CD14-positive monocyte (primary cell): ENCODE measurements around the gene GABRG3. TPM values are rescaled to one million over a fixed set of nuclear protein-coding genes. Genes with fewer than 3 reads are reported as not detected.

Experiments
- DNase-seq, 3 donors: peaks; one replicate each; pipeline ENCODE4 v3.0.0-alpha.2; 2011 to 2022
- H2AFZ ChIP-seq: 2 replicates; pipeline ENCODE4 v1.6.0; 2012; ENCODE audit warnings: mild to moderate bottlenecking, low read depth, low read length, inconsistent platforms; ENCODE audit not compliant: insufficient read depth, poor library complexity, severe bottlenecking
- H3K27ac ChIP-seq, 2 donors: 1 replicate in 1 of 2; 2 replicates in 1 of 2; pipeline ENCODE4 v1.5.1; 2012 to 2013; ENCODE audit warnings: low read length in 2 of 2, control low read depth in 1 of 2, inconsistent platforms in 1 of 2, low read depth in 1 of 2, mild to moderate bottlenecking in 1 of 2
- H3K27me3 ChIP-seq, 2 donors: one replicate each; pipeline versions ENCODE4 v1.6.0 to v1.6.1; 2011 to 2013; ENCODE audit warnings: low read length in 2 of 2; ENCODE audit not compliant: control insufficient read depth in 2 of 2, insufficient read depth in 2 of 2
- H3K36me3 ChIP-seq, 2 donors: replicated peaks in 1 of 2; 1 replicate in 1 of 2; 2 replicates in 1 of 2; pipeline versions ENCODE4 v1.5.1 to v1.6.1; 2012 to 2013; ENCODE audit warnings: low read length in 2 of 2, control low read depth in 1 of 2, inconsistent platforms in 1 of 2, mild to moderate bottlenecking in 1 of 2; ENCODE audit not compliant: insufficient read depth in 2 of 2, control insufficient read depth in 1 of 2
- H3K4me1 ChIP-seq, 2 donors: 1 replicate in 1 of 2; 2 replicates in 1 of 2; pipeline versions ENCODE4 v1.5.1 to v1.6.1; 2012 to 2013; ENCODE audit warnings: low read length in 2 of 2, control low read depth in 1 of 2, inconsistent platforms in 1 of 2, mild to moderate bottlenecking in 1 of 2, moderate library complexity in 1 of 2; ENCODE audit not compliant: insufficient read depth in 2 of 2, control insufficient read depth in 1 of 2
- H3K4me2 ChIP-seq: replicated peaks from 2 replicates; pipeline ENCODE3; 2012; ENCODE audit warnings: low read length, moderate library complexity, mild to moderate bottlenecking; ENCODE audit not compliant: poor library complexity, severe bottlenecking; ENCODE audit errors: extremely low read depth
- H3K4me3 ChIP-seq, 3 experiments: fragments of 200-600 bp in 1 of 3; sonication (generic) in 1 of 3; replicated peaks in 1 of 3; 1 replicate in 2 of 3; 2 replicates in 1 of 3; pipeline ENCODE4 v1.5.1; 2011 to 2013; ENCODE audit warnings: low read length in 3 of 3, mild to moderate bottlenecking in 3 of 3, control low read depth in 2 of 3, low read depth in 2 of 3, inconsistent platforms in 1 of 3, moderate library complexity in 1 of 3
- H3K79me2 ChIP-seq: 2 replicates; pipeline ENCODE4 v1.6.0; 2012; ENCODE audit warnings: mild to moderate bottlenecking, control low read depth, inconsistent platforms, low read length, moderate library complexity; ENCODE audit not compliant: insufficient read depth
- H3K9ac ChIP-seq: 2 replicates; pipeline ENCODE4 v1.6.0; 2017; ENCODE audit warnings: low read length, mild to moderate bottlenecking; ENCODE audit not compliant: insufficient read depth, poor library complexity, severe bottlenecking
- H3K9me3 ChIP-seq, 2 donors: replicated peaks in 1 of 2; 1 replicate in 1 of 2; 2 replicates in 1 of 2; pipeline versions ENCODE4 v1.5.1 to v1.6.1; 2012 to 2013; ENCODE audit warnings: low read length in 2 of 2, control low read depth in 1 of 2; ENCODE audit not compliant: control insufficient read depth in 1 of 2, insufficient read depth in 1 of 2
- H4K20me1 ChIP-seq: 2 replicates; pipeline ENCODE4 v1.6.0; 2012; ENCODE audit warnings: mild to moderate bottlenecking, low read length, control low read depth, moderate library complexity; ENCODE audit not compliant: insufficient read depth
- H3K27ac Mint-ChIP-seq, 7 donors: one replicate each; pipeline ENCODE4 v1.8.0; 2020; ENCODE audit warnings: mild to moderate bottlenecking in 7 of 7, mixed read lengths in 7 of 7, moderate library complexity in 6 of 7, inconsistent platforms in 2 of 7
- H3K27me3 Mint-ChIP-seq, 3 donors: one replicate each; pipeline ENCODE4 v1.8.0; 2021 to 2022; ENCODE audit warnings: low read depth in 3 of 3, mild to moderate bottlenecking in 3 of 3, mixed read lengths in 3 of 3, moderate library complexity in 3 of 3, inconsistent platforms in 1 of 3
- H3K36me3 Mint-ChIP-seq, 2 donors: one replicate each; pipeline ENCODE4 v1.8.0; 2020; ENCODE audit warnings: mixed read lengths in 2 of 2, inconsistent platforms in 1 of 2, mild to moderate bottlenecking in 1 of 2
- H3K4me1 Mint-ChIP-seq: one replicate; pipeline ENCODE4 v1.8.0; 2020; ENCODE audit warnings: mild to moderate bottlenecking, mixed read lengths
- H3K4me3 Mint-ChIP-seq, 2 donors: one replicate each; pipeline ENCODE4 v1.8.0; 2020; ENCODE audit warnings: mild to moderate bottlenecking in 2 of 2, mixed read lengths in 2 of 2, moderate library complexity in 1 of 2
- H3K9me3 Mint-ChIP-seq, 7 donors: one replicate each; pipeline ENCODE4 v1.8.0; 2020 to 2022; ENCODE audit warnings: mixed read lengths in 7 of 7, mild to moderate bottlenecking in 6 of 7, moderate library complexity in 6 of 7, inconsistent platforms in 2 of 7
- WGBS: methylation state at CpG from one replicate; pipeline ENCODE4 v1.1.5; 2013; ENCODE audit warnings: missing lambda C conversion rate; ENCODE audit not compliant: insufficient coverage; 5-methylcytosine and 5-hydroxymethylcytosine counted together
- intact Hi-C, 2 donors: fragments of 100-400 bp; cut with micrococcal nuclease; formaldehyde crosslinking; loops; one replicate each; pipeline versions ENCODE4 v1.15.0 to v1.15.1; 2023
- polyA plus RNA-seq, 3 donors: library from polyadenylated mRNA; depleted of rRNA in 1 of 3; unstranded in 2 of 3; stranded (reverse) in 1 of 3; fragments of 300-500 nt in 2 of 3; fragments of >200 nt in 1 of 3; fragmentation: Illumina TruSeq in 2 of 3; gene quantifications; 1 replicate in 2 of 3; 2 replicates in 1 of 3; pipeline ENCODE4 v1.2.3, GENCODE V29; 2012 to 2021
- TF ChIP-seq, protein P1 (sequence below): fragments of 200-600 bp; IDR thresholded peaks from one replicate; pipeline ENCODE4 v1.8.0; 2022; ENCODE audit warnings: antibody characterized with exemption, mild to moderate bottlenecking

The GABRG3 gene
- polyA plus RNA-seq, 3 donors: not detected

- Mint-ChIP-seq H3K27ac (no peak overlapping the region), H3K4me1 (no peaks in the 10 kb centered on the region), H3K27me3 (peaks cover 0 to 1% (median 0%) of the 10 kb centered on the region in 3 donors), H3K4me3 (no peak overlapping the region), H3K9me3 (peaks cover 3 to 40% (median 23%) of the 10 kb centered on the region in 7 donors), H3K36me3 (no peaks in the 10 kb centered on the region)
- Histone ChIP-seq H4K20me1 (no peaks in the 10 kb centered on the region), H3K4me3 (no peak overlapping the region), H3K4me1 (no peaks in the 10 kb centered on the region), H3K27me3 (no peaks in the 10 kb centered on the region), H2AFZ (no peak overlapping the region), H3K9ac (no peak overlapping the region), H3K4me2 (no peak overlapping the region), H3K27ac (no peak overlapping the region), H3K9me3 (peaks cover 37 to 53% of the 10 kb centered on the region in 2 donors), H3K36me3 (no peaks in the 10 kb centered on the region), H3K79me2 (no peaks in the 10 kb centered on the region)
- no peak for DNase-seq
- TF ChIP-seq, protein P1, sequence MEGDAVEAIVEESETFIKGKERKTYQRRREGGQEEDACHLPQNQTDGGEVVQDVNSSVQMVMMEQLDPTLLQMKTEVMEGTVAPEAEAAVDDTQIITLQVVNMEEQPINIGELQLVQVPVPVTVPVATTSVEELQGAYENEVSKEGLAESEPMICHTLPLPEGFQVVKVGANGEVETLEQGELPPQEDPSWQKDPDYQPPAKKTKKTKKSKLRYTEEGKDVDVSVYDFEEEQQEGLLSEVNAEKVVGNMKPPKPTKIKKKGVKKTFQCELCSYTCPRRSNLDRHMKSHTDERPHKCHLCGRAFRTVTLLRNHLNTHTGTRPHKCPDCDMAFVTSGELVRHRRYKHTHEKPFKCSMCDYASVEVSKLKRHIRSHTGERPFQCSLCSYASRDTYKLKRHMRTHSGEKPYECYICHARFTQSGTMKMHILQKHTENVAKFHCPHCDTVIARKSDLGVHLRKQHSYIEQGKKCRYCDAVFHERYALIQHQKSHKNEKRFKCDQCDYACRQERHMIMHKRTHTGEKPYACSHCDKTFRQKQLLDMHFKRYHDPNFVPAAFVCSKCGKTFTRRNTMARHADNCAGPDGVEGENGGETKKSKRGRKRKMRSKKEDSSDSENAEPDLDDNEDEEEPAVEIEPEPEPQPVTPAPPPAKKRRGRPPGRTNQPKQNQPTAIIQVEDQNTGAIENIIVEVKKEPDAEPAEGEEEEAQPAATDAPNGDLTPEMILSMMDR: no peak
- intact Hi-C loops: no loop called here
- WGBS: no CpG with 5 or more reads among the region's 3 CpGs
These were observed 567.3 kb downstream of the GABRG3 start for GRCh38 chr15:27538325-27538724.

DNA sequence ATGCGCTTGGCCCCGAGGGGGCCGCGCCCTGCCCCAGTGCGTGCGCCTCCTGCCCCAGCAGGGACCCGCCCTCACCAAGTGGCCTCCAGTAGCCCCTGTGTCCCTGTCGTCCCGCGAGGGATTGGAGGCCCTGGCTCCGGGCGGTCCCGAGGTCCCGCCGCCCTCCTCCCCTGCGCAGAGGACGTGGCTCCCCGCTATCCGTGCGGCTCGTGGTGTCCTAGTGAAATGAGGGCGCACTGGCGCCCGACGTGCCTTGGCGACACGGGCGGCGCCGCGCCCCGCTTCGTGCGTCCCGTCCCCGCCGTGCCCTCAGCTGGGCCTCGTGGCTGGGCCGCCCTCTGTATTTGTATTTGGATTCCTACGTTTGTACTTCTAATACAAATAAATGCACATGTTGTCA is 570.6 kb downstream of the GABRG3 start:
- H3K36me3 Mint-ChIP-seq: no peaks in the 10 kb centered on the region
- TF ChIP-seq, protein P1: no peak
- H3K9ac ChIP-seq: no peak overlapping the region
- no peak overlapping the region for H3K4me3 ChIP-seq
- H2AFZ ChIP-seq: no peak overlapping the region
- H3K79me2 ChIP-seq: no peaks in the 10 kb centered on the region
- H3K4me3 Mint-ChIP-seq: no peak overlapping the region
- no peaks in the 10 kb centered on the region for H3K4me1 ChIP-seq
- peaks cover 0 to 1% (median 1%) of the 10 kb centered on the region in 3 donors for H3K27me3 Mint-ChIP-seq
- intact Hi-C loops: no loop called here
- H4K20me1 ChIP-seq: no peaks in the 10 kb centered on the region
- no peak overlapping the region for H3K27ac ChIP-seq
- H3K27me3 ChIP-seq: no peaks in the 10 kb centered on the region
- no peaks in the 10 kb centered on the region for H3K4me1 Mint-ChIP-seq
- H3K4me2 ChIP-seq: no peak overlapping the region
- no peaks in the 10 kb centered on the region for H3K36me3 ChIP-seq
- H3K9me3 Mint-ChIP-seq: peaks cover 6 to 50% (median 27%) of the 10 kb centered on the region in 7 donors
- no peak overlapping the region for H3K27ac Mint-ChIP-seq
- DNase-seq: no peak
- 96% methylated on average over 27 of the region's 40 CpGs for WGBS
- H3K9me3 ChIP-seq: peaks cover 46 to 51% of the 10 kb centered on the region in 2 donors
